A549 treated with Mapracorat at 1 μM for 4 hours (cell line): ENCODE data around the gene MLYCD. TPM values are rescaled to one million over a fixed set of nuclear protein-coding genes. Genes with fewer than 3 reads are reported as not detected.

Experiments used
- total RNA-seq: library from RNA; stranded (reverse); fragments of 200-300 nt; extraction: Qiagen RNA extraction; gene quantifications from 5 replicates; pipeline ENCODE4 v1.2.3, GENCODE V29; 2022

Gene MLYCD
- total RNA-seq, result 1.1 to 2.3 TPM (median 2.0 TPM) in 5 replicates

DNA sequence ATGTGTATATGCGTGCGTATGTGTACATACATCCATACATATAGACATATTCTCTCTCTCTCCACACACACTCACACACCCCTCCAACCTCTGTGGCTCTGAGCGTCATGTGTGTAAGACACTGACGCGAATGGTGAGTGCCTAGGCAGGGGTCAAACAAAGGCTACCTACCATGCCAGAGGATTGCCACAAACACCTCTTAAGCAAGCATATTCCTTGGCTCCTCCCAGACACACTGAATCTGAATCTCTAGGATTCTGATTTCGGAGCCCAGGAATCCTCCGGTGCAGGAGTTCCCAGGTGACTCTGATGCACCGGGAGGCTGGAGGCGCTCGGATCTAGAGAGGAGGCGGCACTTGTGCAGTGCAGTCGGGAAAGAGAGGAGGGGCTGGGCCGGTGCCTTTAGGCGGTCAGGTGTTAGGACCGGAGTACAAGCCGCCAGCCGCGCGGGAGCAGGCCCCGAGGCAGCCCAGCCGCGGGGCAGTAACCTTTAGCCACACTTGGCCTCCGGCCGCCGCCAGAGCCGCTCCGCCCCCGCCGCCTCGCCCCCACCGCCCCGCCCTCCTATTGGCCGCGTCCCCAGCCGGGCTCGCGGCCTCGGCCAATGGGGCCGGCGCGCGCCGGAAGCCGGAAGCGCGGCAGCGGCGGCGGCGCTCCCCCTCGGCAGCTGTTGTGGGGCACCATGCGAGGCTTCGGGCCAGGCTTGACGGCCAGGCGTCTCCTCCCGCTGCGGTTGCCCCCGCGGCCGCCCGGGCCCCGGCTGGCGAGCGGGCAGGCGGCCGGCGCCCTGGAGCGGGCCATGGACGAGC, at the start of gene MLYCD:
TSS of gene MLYCD (plus strand) at position 653 of the 809 bp plus-strand sequence. CDS start at position 683, 30 bp downstream.

DNA sequence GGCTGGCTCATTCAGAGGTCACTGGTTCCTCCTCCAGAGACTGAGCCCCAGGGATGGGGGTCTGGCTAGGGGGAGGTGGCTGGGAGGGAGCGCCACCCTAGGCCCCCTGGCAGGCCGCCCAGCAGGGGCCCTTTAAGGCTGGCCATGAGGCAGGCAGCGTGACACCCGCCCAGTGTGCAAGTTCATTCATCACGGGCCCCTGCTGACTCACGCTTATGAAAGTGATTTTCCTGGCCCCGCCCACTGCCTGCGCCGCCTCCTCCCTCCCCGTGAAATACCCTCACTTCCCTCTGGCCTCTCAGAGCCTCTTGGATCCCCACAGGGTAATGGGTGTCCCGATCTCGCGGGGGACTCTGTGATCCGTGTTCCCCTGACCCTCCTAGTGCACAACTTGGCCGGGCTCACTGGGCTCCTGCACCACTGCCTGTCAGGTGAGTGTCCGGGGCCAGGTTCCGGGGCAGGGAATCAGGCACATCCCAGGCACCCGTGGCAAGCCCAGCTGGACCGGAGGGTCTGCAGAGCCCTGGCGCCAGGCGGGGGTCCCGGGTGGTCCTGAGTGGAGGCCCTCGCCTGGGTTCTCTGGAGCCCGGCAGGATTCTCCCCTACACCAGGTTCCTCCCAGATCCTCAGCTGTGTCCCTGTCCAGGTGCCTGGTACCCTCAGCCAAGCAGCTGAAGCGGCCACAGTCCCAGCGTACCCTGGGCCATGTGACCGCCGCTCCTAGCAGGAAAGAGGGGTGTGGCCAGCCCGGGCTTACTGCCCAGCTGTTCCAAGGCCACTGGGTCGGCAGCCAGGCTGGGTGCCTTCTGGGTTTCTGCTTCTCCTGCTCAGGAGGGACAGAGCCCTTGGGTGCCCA, 54.3 kb downstream of the MLYCD start, which contains the start of gene OSGIN1:
TSS of gene OSGIN1 (plus strand) at position 301 of the 856 bp plus-strand sequence. CDS start 4,432 bp downstream, outside the sequence.

DNA sequence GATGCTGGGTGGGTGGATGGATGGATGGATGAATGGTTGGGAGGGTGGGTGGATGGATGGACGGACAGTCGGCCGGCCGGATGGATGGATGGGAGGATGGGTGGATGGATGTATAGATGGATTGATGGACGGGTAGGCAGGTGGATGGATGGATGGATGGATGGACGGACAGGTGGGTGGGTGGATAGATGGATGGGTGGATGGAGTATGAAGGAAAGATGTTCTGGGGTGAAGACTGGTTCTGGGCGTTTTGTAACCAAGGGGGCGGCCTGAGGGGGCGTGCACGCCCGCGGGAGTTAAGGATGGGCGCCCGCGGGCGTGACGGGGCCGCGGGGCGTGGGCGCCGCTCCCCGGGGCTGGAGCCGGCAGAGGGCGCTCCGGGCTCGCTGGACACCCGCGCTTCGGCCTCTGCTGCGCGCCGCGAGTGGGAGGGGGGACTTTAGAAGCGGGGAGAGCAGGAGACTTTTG, 69.0 kb downstream of the MLYCD start, which contains the start of gene NECAB2:
TSS of gene NECAB2 (plus strand) at position 407 of the 468 bp plus-strand sequence. CDS start 405 bp downstream, outside the sequence.

Other genes starting within 250 kb of the MLYCD start
- 141 to 212 TPM (median 190 TPM) in 5 replicates for gene HSBP1, start 91.1 kb upstream of the MLYCD start, total RNA-seq
- gene OSGIN1, start 54.1 kb downstream of the MLYCD start, total RNA-seq, result 17.1 to 33.8 TPM (median 18.6 TPM) in 5 replicates
- 1.4 to 3.3 TPM (median 2.4 TPM) in 5 replicates for gene NECAB2, start 69.1 kb downstream of the MLYCD start, total RNA-seq
- gene SLC38A8, start 143.7 kb downstream of the MLYCD start, total RNA-seq, result not detected in 5 replicates
- 37.6 to 45.7 TPM (median 44.7 TPM) in 5 replicates for gene MBTPS1, start 217.8 kb downstream of the MLYCD start, total RNA-seq
- 16.9 to 20.6 TPM (median 19.3 TPM) in 5 replicates for gene HSDL1, start 246.1 kb downstream of the MLYCD start, total RNA-seq
- 0.26 to 0.85 TPM (median 0.35 TPM) in 5 replicates for gene DNAAF1, start 246.2 kb downstream of the MLYCD start, total RNA-seq